Epithelial cell of esophagus (primary cell): ENCODE results near the gene PKD2.

ENCODE experiments used
- DNase-seq: peaks from one replicate; pipeline ENCODE4 v3.0.0; 2010; ENCODE audit warnings: low read depth
- H3K4me3 ChIP-seq: 2 replicates; pipeline ENCODE4 v1.5.1; 2011; ENCODE audit warnings: mild to moderate bottlenecking, low read length, control low read depth
- CTCF ChIP-seq: IDR thresholded peaks from 2 replicates; pipeline ENCODE4 v1.5.1; 2011; ENCODE audit warnings: low read depth, mild to moderate bottlenecking, low read length, control low read depth, inconsistent platforms; ENCODE audit not compliant: insufficient read depth; ENCODE audit errors: missing control alignments

The PKD2 gene

GRCh38 chr4:88033309-88033708, 25.9 kb downstream of the PKD2 start:
- peak; percentile 72 for TF ChIP-seq CTCF
- no peak overlapping the region for H3K4me3 ChIP-seq
- DNase-seq: peak; percentile 72

DNA sequence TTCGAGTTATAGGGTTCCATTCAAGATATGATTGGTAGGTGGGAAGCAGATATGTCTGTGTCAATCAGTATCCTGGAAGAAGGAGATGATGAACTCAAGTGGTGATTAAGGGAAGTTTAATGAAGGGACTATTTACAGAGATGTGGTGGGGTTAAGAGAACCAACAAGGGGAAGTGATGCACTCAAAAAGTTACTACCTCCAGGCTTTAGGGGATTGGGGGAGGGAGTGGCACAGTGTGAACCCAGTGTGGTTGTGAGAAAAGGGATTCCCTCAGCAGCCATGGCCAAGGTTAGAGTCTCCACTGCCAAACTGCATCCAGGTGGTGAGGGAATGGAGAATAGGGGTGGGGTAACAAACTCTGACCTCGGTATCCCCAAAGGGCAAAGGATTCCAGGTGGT, 27.9 kb downstream of the PKD2 start:
- DNase-seq: no peak
- TF ChIP-seq CTCF: no peak
- H3K4me3 ChIP-seq: no peak overlapping the region

GRCh38 chr4:88037447-88037846, 30.0 kb downstream of the PKD2 start:
- no peak overlapping the region for H3K4me3 ChIP-seq
- no peak for DNase-seq
- no peak for TF ChIP-seq CTCF

GRCh38 chr4:88037936-88038335, 30.5 kb downstream of the PKD2 start:
- H3K4me3 ChIP-seq: no peak overlapping the region
- DNase-seq: no peak
- no peak for TF ChIP-seq CTCF

DNA sequence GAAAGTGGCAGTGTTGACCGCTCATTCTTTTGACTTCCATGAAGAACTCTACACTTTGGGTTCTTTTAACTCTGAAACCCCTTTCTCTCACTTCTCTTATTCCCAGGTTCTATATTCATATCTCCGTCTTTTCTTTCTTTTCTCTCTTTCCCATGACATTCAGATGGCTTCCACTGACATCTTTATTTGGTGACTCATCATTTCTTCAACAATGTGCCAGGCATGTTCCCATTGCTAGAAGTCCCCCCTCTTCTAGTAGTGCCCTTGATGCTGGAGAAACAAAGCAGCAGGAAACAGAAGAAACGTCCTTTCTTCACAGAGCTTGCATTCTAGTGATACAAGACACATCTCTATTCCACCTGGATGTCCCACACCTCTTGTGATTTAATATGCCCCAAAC, 33.3 kb downstream of the PKD2 start:
- no peak overlapping the region for H3K4me3 ChIP-seq
- DNase-seq: no peak
- no peak for TF ChIP-seq CTCF

- no peak overlapping the region for H3K4me3 ChIP-seq
- DNase-seq: no peak
- no peak for TF ChIP-seq CTCF
Measured at GRCh38 chr4:88041626-88042025, 34.2 kb downstream of the PKD2 start.

GRCh38 chr4:88043001-88043400, 35.6 kb downstream of the PKD2 start:
- no peak overlapping the region for H3K4me3 ChIP-seq
- TF ChIP-seq CTCF: no peak
- no peak for DNase-seq
